ENCODE measurements around the gene KRTAP20-1. TPM values are rescaled to one million over a fixed set of nuclear protein-coding genes. Genes with fewer than 3 reads are reported as not detected.

KRTAP20-1 gene, protein sequence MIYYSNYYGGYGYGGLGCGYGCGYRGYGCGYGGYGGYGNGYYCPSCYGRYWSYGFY
- not detected in 2 replicates for total RNA-seq

DNA sequence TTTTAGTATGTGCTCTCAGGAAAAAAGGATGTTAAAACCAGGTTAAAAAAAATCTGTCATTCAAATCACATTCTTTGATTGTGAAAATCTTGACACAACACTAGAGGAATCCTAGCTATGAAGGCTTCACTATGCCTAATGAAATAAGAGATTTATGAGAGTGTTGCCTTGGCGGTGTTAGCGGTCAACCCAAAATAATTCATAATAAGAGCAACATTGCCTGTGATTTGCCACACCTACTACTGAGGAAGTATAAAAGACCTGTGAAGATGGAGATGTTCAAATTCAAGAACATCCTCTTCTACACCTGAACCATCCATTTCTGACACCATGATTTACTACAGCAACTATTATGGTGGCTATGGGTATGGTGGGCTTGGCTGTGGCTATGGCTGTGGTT lies at the start of gene KRTAP20-1:
Gene KRTAP20-1 (plus strand): TSS at position 301 of the 400 bp plus-strand sequence. CDS start 30 bp downstream, at position 331.

DNA sequence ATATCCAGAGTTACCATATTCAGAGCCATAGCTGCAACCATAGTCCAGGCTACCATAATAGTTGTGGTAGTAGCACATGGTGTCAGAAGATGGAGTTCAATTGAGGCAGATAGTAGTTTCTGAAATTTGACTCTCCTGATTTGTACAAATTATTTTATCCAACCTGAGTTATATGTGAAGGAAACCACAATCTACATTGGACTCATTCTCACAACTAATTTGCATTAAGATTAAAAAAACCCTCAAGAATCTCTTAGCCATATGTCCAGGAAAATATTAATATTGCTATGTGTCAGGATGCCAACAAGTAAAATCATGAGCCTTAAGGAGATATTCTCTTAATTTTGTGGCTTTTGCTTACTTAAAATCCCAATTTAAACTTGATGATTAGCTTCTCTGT lies 25.9 kb upstream of the KRTAP20-1 start, which contains the start of gene KRTAP22-2:
Gene KRTAP22-2 (minus strand): TSS at position 101 of the 400 bp plus-strand sequence.

DNA sequence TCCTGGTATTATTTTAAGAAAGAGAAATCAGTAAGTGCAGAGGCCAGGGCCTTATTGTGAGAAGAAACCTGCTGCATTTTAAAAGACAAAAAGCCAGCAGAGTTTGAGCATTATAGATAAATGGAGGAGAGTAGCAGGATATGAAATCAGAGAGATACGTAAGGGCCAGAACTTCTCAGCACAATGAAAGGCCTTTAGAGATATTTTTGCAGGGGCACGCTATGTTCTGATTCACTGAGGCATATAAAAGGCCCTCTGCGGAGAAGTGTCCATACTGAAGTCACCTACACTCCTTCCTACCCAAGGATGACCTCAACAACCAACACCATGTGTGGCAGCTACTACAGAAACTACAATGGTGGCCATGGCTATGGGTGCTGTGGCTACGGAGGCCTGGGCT lies 24.1 kb upstream of the KRTAP20-1 start, which contains the start of gene KRTAP6-3:
Gene KRTAP6-3 (plus strand): TSS at position 301 of the 400 bp plus-strand sequence. CDS start 6 bp downstream, at position 307.

DNA sequence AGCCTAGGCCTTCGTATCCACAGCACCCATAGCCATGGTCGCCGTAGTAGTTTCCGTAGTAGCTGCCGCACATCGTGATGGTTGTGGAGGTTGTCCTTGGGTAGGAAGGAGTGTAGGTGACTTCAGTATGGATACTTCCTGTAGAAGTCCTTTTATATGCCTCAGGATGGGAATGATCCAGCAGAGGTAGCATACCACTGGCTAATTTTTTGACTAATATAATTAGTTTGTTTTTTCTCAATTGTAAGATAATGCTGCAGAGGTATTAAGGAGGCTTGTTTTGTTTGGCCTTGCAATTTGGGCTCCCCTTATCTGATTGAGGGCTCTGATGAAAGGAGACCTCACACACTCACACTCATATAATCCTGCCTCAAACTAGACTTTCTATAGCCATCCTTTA lies 17.4 kb upstream of the KRTAP20-1 start, which contains the start of gene KRTAP6-2:
Gene KRTAP6-2 (minus strand): TSS at position 101 of the 400 bp plus-strand sequence. CDS start 28 bp downstream, at position 73.

DNA sequence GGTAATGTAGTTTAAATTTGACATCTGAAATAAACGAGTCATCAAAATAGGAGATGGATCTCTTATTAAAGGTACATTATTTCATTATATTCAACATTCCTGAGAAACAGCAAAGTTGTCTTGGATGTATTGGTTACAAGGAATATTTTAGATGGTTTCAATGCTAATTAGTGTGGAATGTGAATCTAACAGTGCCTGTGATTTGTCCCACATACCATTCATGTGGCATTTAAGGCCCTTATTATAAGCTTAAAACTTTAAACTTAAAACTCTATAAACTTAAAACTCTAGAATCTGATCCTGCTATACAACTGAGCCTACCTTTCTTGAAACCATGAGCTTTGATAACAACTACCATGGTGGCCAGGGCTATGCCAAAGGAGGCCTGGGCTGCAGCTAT lies 15.4 kb upstream of the KRTAP20-1 start, which contains the start of gene KRTAP22-1:
Gene KRTAP22-1 (plus strand): TSS at position 301 of the 400 bp plus-strand sequence.

DNA sequence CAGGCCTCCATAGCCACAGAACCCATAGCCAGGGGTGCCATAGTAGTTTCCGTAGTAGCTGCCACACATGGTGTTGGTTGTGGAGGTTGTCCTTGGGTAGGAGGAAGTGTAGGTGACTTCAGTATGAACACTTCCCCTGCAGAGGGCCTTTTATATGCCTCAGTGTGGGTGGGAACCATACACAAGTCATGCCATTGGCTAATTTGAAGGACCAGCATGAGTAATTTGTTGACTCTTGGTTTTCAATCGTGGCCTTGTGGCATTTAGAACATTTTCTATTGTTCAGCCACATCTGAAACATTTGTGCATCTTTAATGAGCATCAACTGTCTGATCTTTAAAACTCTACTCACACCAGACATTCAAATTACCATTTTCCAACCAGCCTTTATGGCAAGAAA lies 2.4 kb upstream of the KRTAP20-1 start, which contains the start of gene KRTAP6-1:
Gene KRTAP6-1 (minus strand): TSS at position 95 of the 400 bp plus-strand sequence. CDS start 26 bp downstream, at position 69.

DNA sequence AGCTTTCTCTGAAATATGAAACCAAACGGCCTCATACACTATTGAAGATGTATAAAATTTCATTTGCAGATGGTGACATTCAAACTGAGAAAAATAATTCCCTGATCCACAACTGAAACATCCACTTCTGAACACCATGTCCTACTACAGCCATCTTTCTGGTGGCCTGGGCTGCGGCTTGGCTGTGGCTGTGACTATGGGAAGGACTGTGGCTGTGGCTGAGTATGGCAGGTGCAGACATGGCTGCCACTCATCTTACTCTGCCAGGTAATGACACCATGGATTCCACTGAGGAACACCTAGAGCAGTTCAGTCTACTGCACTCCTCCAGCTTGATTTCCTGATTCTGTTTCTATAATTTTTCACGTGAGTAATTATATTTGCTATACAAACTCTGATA lies 4.3 kb downstream of the KRTAP20-1 start, which contains the start of gene KRTAP20-4:
Gene KRTAP20-4 (plus strand): TSS at position 106 of the 400 bp plus-strand sequence.

DNA sequence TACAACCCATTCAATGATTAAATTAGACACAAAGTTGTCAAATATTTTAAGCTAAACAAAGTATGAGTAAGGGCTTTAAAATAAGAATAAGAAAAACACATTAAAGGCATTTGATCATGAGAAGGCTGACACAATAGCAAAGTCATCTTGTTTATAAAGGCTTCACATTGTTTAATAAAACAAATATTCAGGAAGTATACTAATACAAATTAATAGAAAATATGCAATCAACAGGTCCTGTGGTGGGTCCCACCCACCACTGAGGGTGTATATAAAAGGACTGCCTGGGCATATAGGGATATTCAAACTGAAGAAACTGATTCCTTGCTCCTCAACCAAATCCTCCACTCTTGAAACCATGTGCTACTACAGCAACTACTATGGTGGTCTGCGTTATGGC lies 18.7 kb downstream of the KRTAP20-1 start, which contains the start of gene KRTAP20-2:
Gene KRTAP20-2 (plus strand): TSS at position 301 of the 400 bp plus-strand sequence. CDS start 58 bp downstream, at position 359.

DNA sequence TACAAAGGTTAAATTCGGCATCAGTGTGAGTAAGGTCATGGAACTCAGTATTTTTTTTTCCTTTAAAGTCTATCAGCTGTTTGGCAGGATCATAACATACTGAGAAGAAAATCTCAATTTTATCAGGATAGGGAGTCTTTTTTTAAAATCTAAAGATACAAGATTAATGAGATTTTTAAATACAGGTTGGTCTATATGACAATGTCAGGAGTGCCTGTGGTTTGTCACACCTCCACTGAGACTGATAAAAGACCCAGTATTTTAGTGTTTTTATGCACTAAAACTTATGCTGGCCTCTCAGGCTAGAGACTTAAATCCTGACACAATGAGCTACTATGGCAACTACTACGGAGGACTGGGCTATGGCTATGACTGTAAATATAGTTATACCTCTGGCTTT lies 26.3 kb downstream of the KRTAP20-1 start, which contains the start of gene KRTAP20-3:
Gene KRTAP20-3 (plus strand): TSS at position 301 of the 400 bp plus-strand sequence.

Small RNA genes within 50 kb of the gene (small RNA-seq; reads per million reads assigned to genes)
- gene KRTAP20-1 (not detected), gene KRTAP20-3 (not detected), gene KRTAP20-4 (not detected), gene KRTAP22-1 (not detected), gene KRTAP22-2 (not detected)

Other genes starting within 250 kb of the KRTAP20-1 start
- not detected in 2 replicates for gene KRTAP13-2, start 244.2 kb upstream of the KRTAP20-1 start, total RNA-seq
- gene KRTAP13-1, start 220.4 kb upstream of the KRTAP20-1 start, total RNA-seq, result not detected in 2 replicates
- not detected in 2 replicates for gene KRTAP13-3, start 190.5 kb upstream of the KRTAP20-1 start, total RNA-seq
- gene KRTAP13-4, start 186.2 kb upstream of the KRTAP20-1 start, total RNA-seq, result not detected in 2 replicates
- gene KRTAP15-1, start 176.2 kb upstream of the KRTAP20-1 start, total RNA-seq, result not detected in 2 replicates
- not detected in 2 replicates for gene KRTAP19-1, start 136.1 kb upstream of the KRTAP20-1 start, total RNA-seq
- gene KRTAP19-2, start 129.0 kb upstream of the KRTAP20-1 start, total RNA-seq, result not detected in 2 replicates
- gene KRTAP19-3, start 124.4 kb upstream of the KRTAP20-1 start, total RNA-seq, result not detected in 2 replicates
- not detected in 2 replicates for gene KRTAP19-4, start 119.3 kb upstream of the KRTAP20-1 start, total RNA-seq
- not detected in 2 replicates for gene KRTAP19-5, start 114.3 kb upstream of the KRTAP20-1 start, total RNA-seq
- not detected in 2 replicates for gene KRTAP19-6, start 74.6 kb upstream of the KRTAP20-1 start, total RNA-seq
- gene KRTAP19-7, start 55.1 kb upstream of the KRTAP20-1 start, total RNA-seq, result not detected in 2 replicates
- gene KRTAP22-2, start 26.0 kb upstream of the KRTAP20-1 start, total RNA-seq, result not detected in 2 replicates
- gene KRTAP6-3, start 24.0 kb upstream of the KRTAP20-1 start, total RNA-seq, result not detected in 2 replicates
- gene KRTAP6-2, start 17.5 kb upstream of the KRTAP20-1 start, total RNA-seq, result not detected in 2 replicates
- gene KRTAP22-1, start 15.3 kb upstream of the KRTAP20-1 start, total RNA-seq, result not detected in 2 replicates
- gene KRTAP6-1, start 2.5 kb upstream of the KRTAP20-1 start, total RNA-seq, result not detected in 2 replicates
- not detected in 2 replicates for gene KRTAP20-4, start 4.2 kb downstream of the KRTAP20-1 start, total RNA-seq
- not detected in 2 replicates for gene KRTAP20-2, start 18.8 kb downstream of the KRTAP20-1 start, total RNA-seq
- gene KRTAP20-3, start 26.4 kb downstream of the KRTAP20-1 start, total RNA-seq, result not detected in 2 replicates
- not detected in 2 replicates for gene KRTAP21-3, start 102.4 kb downstream of the KRTAP20-1 start, total RNA-seq
- not detected in 2 replicates for gene KRTAP21-2, start 130.8 kb downstream of the KRTAP20-1 start, total RNA-seq
- not detected in 2 replicates for gene KRTAP21-1, start 139.0 kb downstream of the KRTAP20-1 start, total RNA-seq
- not detected in 2 replicates for gene KRTAP8-1, start 196.8 kb downstream of the KRTAP20-1 start, total RNA-seq
- not detected in 2 replicates for gene KRTAP7-1, start 213.3 kb downstream of the KRTAP20-1 start, total RNA-seq

All from thoracic aorta endothelial cell (primary cell).